Tibial nerve (tissue), 3 donors: Measurements from ENCODE around the gene AGPAT3.

ENCODE experiments used
- POLR2A ChIP-seq, 2 donors: fragments of 450-650 bp; IDR thresholded peaks; one replicate each; pipeline ENCODE4 v1.6.1; 2017; ENCODE audit warnings: antibody characterized with exemption in 2 of 2, mild to moderate bottlenecking in 2 of 2, moderate library complexity in 2 of 2
- TF ChIP-seq, protein P1 (sequence below), 5 experiments: fragments of 200-600 bp in 3 of 5; fragments of 450-650 bp in 2 of 5; sonication (generic) in 3 of 5; IDR thresholded peaks; one replicate each; pipeline ENCODE4 v1.5.1; 2016 to 2019; ENCODE audit warnings: antibody characterized with exemption in 5 of 5, mild to moderate bottlenecking in 3 of 5, moderate library complexity in 2 of 5

DNA sequence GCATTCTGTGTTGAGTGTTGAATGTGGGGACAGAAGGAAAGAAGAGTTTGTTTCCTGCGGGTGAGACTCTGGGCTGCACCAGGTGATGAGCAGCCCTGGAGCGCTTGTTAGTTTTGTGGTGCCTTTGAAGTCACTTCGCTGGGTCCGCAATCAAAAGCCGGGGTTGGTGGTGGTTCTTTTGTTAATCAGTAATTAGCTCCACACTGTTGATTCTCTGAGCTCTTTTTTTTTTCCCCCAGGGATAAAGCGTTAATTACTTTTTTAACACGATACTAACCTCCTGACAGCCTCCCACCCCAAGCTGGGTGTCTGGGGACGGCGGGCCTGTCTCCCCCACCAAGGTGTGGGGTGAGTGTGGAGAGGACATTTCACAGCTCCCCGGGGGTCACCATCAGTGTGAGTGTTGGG, 56.6 kb downstream of the AGPAT3 start:
- TF ChIP-seq, protein P1, sequence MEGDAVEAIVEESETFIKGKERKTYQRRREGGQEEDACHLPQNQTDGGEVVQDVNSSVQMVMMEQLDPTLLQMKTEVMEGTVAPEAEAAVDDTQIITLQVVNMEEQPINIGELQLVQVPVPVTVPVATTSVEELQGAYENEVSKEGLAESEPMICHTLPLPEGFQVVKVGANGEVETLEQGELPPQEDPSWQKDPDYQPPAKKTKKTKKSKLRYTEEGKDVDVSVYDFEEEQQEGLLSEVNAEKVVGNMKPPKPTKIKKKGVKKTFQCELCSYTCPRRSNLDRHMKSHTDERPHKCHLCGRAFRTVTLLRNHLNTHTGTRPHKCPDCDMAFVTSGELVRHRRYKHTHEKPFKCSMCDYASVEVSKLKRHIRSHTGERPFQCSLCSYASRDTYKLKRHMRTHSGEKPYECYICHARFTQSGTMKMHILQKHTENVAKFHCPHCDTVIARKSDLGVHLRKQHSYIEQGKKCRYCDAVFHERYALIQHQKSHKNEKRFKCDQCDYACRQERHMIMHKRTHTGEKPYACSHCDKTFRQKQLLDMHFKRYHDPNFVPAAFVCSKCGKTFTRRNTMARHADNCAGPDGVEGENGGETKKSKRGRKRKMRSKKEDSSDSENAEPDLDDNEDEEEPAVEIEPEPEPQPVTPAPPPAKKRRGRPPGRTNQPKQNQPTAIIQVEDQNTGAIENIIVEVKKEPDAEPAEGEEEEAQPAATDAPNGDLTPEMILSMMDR (IDR thresholded peaks at IDR 0.05) = no peak
- no peak for TF ChIP-seq POLR2A (IDR thresholded peaks at IDR 0.05)
